Measurements from ENCODE around the gene SPX. TPM values are rescaled to one million over a fixed set of nuclear protein-coding genes. Genes with fewer than 3 reads are reported as not detected.

SPX gene
- total and polyA plus RNA-seq, 2 of the 4 experiments (the other 2 are of a cell fraction): under 0.01 to 0.12 TPM

- Histone ChIP-seq H4K8ac (ENCODE audit: low read depth in 2 of 2, low read length in 2 of 2) (no peak overlapping the region), H2BK5ac (ENCODE audit: low read depth, low read length, poor library complexity, severe bottlenecking) (no peak overlapping the region), H2AK9ac (replicated peaks; ENCODE audit: low read depth, low read length, poor library complexity) (no peak overlapping the region), H3K14ac (replicated peaks; ENCODE audit: low read depth, low read length) (no peak overlapping the region), H3K9ac (ENCODE audit: low read depth, low read length) (no peak overlapping the region), H3K23ac (ENCODE audit: low read depth, low read length) (no peak overlapping the region), H3K4me1 (ENCODE audit: control insufficient read depth, insufficient read depth, low read length) (no peaks in the 10 kb centered on the region), H2BK20ac (ENCODE audit: low read depth, low read length) (no peak overlapping the region), H4K5ac (ENCODE audit: low read depth, low read length) (no peak overlapping the region), H3K4me2 (ENCODE audit: low read depth, low read length) (no peak overlapping the region), H3K36me3 (ENCODE audit: control insufficient read depth, insufficient read depth, low read length) (peaks cover 24% of the 10 kb centered on the region), H2BK120ac (ENCODE audit: low read depth, low read length) (no peak overlapping the region), H4K91ac (ENCODE audit: insufficient read depth, low read depth, low read length) (no peak overlapping the region), H2BK15ac (ENCODE audit: low read depth, low read length) (no peak overlapping the region), H3K56ac (ENCODE audit: extremely low read depth, insufficient read depth, low read length) (no peak overlapping the region), H3K27me3 (ENCODE audit: control insufficient read depth, insufficient read depth, low read length) (no peaks in the 10 kb centered on the region), H3K4me3 (ENCODE audit: insufficient read depth, low read depth, low read length) (no peak overlapping the region), H3K4ac (ENCODE audit: low read depth, low read length) (no peak overlapping the region), H3K18ac (ENCODE audit: low read depth, low read length) (no peak overlapping the region), H2AK5ac (ENCODE audit: low read depth, low read length) (no peak overlapping the region), H3K9me3 (ENCODE audit: control insufficient read depth, insufficient read depth, low read length) (no peaks in the 10 kb centered on the region), H4K20me1 (ENCODE audit: insufficient read depth, low read length) (no peaks in the 10 kb centered on the region; the same call in 1 of the 2 replicates), H3K79me1 (ENCODE audit: low read depth in 1 of 2, low read length in 2 of 2) (peaks cover 4 to 10% of the 10 kb centered on the region in 2 experiments; a peak in 1 of 4 replicates), H3K27ac (ENCODE audit: insufficient read depth, low read length) (no peak overlapping the region), H3K9me1 (ENCODE audit: insufficient read depth, low read length) (no peaks in the 10 kb centered on the region), H2AFZ (replicated peaks; ENCODE audit: low read length, poor library complexity) (no peak overlapping the region)
- ATAC-seq (ENCODE audit: low read depth) (no peak), DNase-seq (no peak)
- intact Hi-C loops (cut with micrococcal nuclease) (no loop called here), dilution Hi-C loops (cut with HindIII; ENCODE audit: low sequenced_read_pairs, unreplicated experiment) (no loop called here), in situ Hi-C loops (cut with MboI; ENCODE audit: low sequenced_read_pairs) (no loop called here)
- POLR2A ChIA-PET (ENCODE audit: unreplicated experiment): no interaction called here
- no TSS peak for BruUV-seq (replicated peaks)
- no peak for TF ChIP-seq SMC3 (IDR thresholded peaks at IDR 0.05; ENCODE audit: low read depth, low read length)
- no peak for TF ChIP-seq RFX5 (IDR thresholded peaks at IDR 0.05; ENCODE audit: low read depth, low read length)
- no peak for TF ChIP-seq MAZ (IDR thresholded peaks at IDR 0.05; ENCODE audit: borderline replicate concordance, low read depth, low read length)
- no peak for TF ChIP-seq CEBPB (IDR thresholded peaks at IDR 0.05; ENCODE audit: low read depth, low read length)
- TF ChIP-seq ELK1 (IDR thresholded peaks at IDR 0.05; ENCODE audit: borderline replicate concordance, low read depth, low read length): no peak
- TF ChIP-seq POLR2A (IDR thresholded peaks at IDR 0.05; ENCODE audit: low read depth, low read length): no peak
- no peak for TF ChIP-seq MAFK (IDR thresholded peaks at IDR 0.05; ENCODE audit: low read depth, low read length)
- no peak for TF ChIP-seq CTCF (conservative IDR thresholded peaks at IDR 0.05; ENCODE audit: low read depth, low read length)
- no peak for TF ChIP-seq NFE2L2 (IDR thresholded peaks at IDR 0.05; ENCODE audit: low read depth, low read length)
- no peak for TF ChIP-seq MXI1 (IDR thresholded peaks at IDR 0.05; ENCODE audit: borderline replicate concordance, low read depth, low read length)
- TF ChIP-seq USF2 (IDR thresholded peaks at IDR 0.05; ENCODE audit: low read depth, low read length): no peak
- CTCF ChIA-PET: no interaction called here
- no CpG with 5 or more reads among the region's 3 CpGs for WGBS, 2 experiments (ENCODE audit: extremely low coverage in 2 of 2, insufficient read length in 1 of 2)
Measured at GRCh38 chr12:21483531-21483930, 42.6 kb upstream of the SPX start.
